Forelimb muscle (tissue), 1 donor: ENCODE results near the gene AIMP2. TPM values are rescaled to one million over a fixed set of nuclear protein-coding genes. Genes with fewer than 3 reads are reported as not detected.
"Not testable (repeated sequence)": the region's sequence is repeated elsewhere in the genome, so short reads cannot be mapped to it uniquely, and the experiment has no call there.

Experiments used
- DNase-seq: peaks from one replicate; pipeline ENCODE4 v3.0.0-alpha.2; 2013; ENCODE audit warnings: low read depth
- polyA plus RNA-seq: library from polyadenylated mRNA; unstranded; fragments of 120-200 nt; gene quantifications from one replicate; pipeline ENCODE4 v1.2.1, GENCODE V29; 2013; ENCODE audit not compliant: insufficient read length

Gene AIMP2
- 39.9 TPM for polyA plus RNA-seq

- DNase-seq: peak; percentile 97
These were observed at the start of gene AIMP2, which contains the start of gene PMS2 for GRCh38 chr7:6008668-6009611. Gene AIMP2, plus strand, starts transcription at chr7:6009272. Its CDS starts 92 bp downstream, at chr7:6009364. Gene PMS2, minus strand, starts transcription at chr7:6009049. Its CDS starts 30 bp downstream, at chr7:6009019.

- DNase-seq: not testable (repeated sequence)
These were observed 45.9 kb upstream of the AIMP2 start for GRCh38 chr7:5963205-5963604.

- DNase-seq: not testable (repeated sequence)
These were observed 45.3 kb upstream of the AIMP2 start for GRCh38 chr7:5963810-5964209.

- not testable (repeated sequence) for DNase-seq
These were observed 38.6 kb upstream of the AIMP2 start, which contains the start of gene RSPH10B for GRCh38 chr7:5970347-5970911. Gene RSPH10B, minus strand, starts transcription at chr7:5970689. Its CDS starts 3,573 bp downstream, at chr7:5967116.

- not testable (repeated sequence) for DNase-seq
These were observed 35.5 kb upstream of the AIMP2 start for GRCh38 chr7:5973580-5973979.

GRCh38 chr7:5979680-5980314 lies 29.3 kb upstream of the AIMP2 start:
- DNase-seq: not testable (repeated sequence)

GRCh38 chr7:5987061-5987460 lies 22.0 kb upstream of the AIMP2 start:
- DNase-seq: not testable (repeated sequence)

GRCh38 chr7:5997210-5997808 lies 11.8 kb upstream of the AIMP2 start:
- DNase-seq: peak; percentile 41

GRCh38 chr7:6007386-6007785 lies 1.7 kb upstream of the AIMP2 start:
- no peak for DNase-seq

GRCh38 chr7:6007835-6008590 lies 1.1 kb upstream of the AIMP2 start:
- DNase-seq: not testable (repeated sequence)

- DNase-seq: not testable (repeated sequence)
These were observed 1.3 kb downstream of the AIMP2 start for GRCh38 chr7:6010370-6010769.

- no peak for DNase-seq
These were observed 2.5 kb downstream of the AIMP2 start for GRCh38 chr7:6011541-6011940.

- DNase-seq: no peak
These were observed 3.5 kb downstream of the AIMP2 start for GRCh38 chr7:6012355-6013104.

- peak; percentile 17 for DNase-seq
These were observed 7.0 kb downstream of the AIMP2 start for GRCh38 chr7:6015917-6016652.

GRCh38 chr7:6016653-6016966 lies 7.5 kb downstream of the AIMP2 start:
- DNase-seq: no peak

GRCh38 chr7:6020371-6021286 lies 11.6 kb downstream of the AIMP2 start:
- DNase-seq: no peak

- no peak for DNase-seq
These were observed 13.6 kb downstream of the AIMP2 start for GRCh38 chr7:6022707-6023106.

GRCh38 chr7:6023974-6024435 lies 14.9 kb downstream of the AIMP2 start:
- no peak for DNase-seq
